Natural killer cell treated with Interleukin-12 subunit alpha and Interleukin-12 subunit beta and Interleukin-15 and Interleukin-18, amount 100 ng/mL, for 72 hours (primary cell): Measurements from ENCODE around the gene SDR39U1. TPM values are rescaled to one million over a fixed set of nuclear protein-coding genes. Genes with fewer than 3 reads are reported as not detected.

Experiments
- ATAC-seq, 2 donors: fragments of 150-1000 bp; cut with Tn5 transposase in 1 of 2; sonication (Bioruptor Pico), chemical (Tn5 transposase) in 1 of 2; 2 replicates each; pipeline ENCODE4 v1.10.0; 2021
- DNase-seq: peaks from one replicate; pipeline ENCODE4 v3.0.0; 2022; ENCODE audit warnings: low spot score
- H3K27ac Mint-ChIP-seq, 2 donors: 1 replicate in 1 of 2; 2 replicates in 1 of 2; pipeline ENCODE4 v1.8.0; 2022; ENCODE audit warnings: mixed read lengths in 2 of 2, mild to moderate bottlenecking in 1 of 2, moderate library complexity in 1 of 2
- H3K27me3 Mint-ChIP-seq, 2 donors: 1 replicate in 1 of 2; 2 replicates in 1 of 2; pipeline ENCODE4 v1.8.0; 2022; ENCODE audit warnings: mixed read lengths in 2 of 2
- H3K36me3 Mint-ChIP-seq: one replicate; pipeline ENCODE4 v1.8.0; 2022; ENCODE audit warnings: mixed read lengths
- H3K4me1 Mint-ChIP-seq, 2 donors: 1 replicate in 1 of 2; 2 replicates in 1 of 2; pipeline ENCODE4 v1.8.0; 2022; ENCODE audit warnings: low read depth in 2 of 2, mixed read lengths in 2 of 2, mild to moderate bottlenecking in 1 of 2
- H3K4me3 Mint-ChIP-seq: one replicate; pipeline ENCODE4 v1.8.0; 2022; ENCODE audit warnings: mixed read lengths
- H3K9me3 Mint-ChIP-seq: 2 replicates; pipeline ENCODE4 v1.8.0; 2022; ENCODE audit warnings: mixed read lengths
- total RNA-seq, 2 donors: library from RNA; stranded (reverse); gene quantifications; one replicate each; pipeline ENCODE4 v1.2.3, GENCODE V29; 2022

The SDR39U1 gene
- total RNA-seq, 2 donors from 2014 or later = 33.2 to 50.7 TPM

DNA sequence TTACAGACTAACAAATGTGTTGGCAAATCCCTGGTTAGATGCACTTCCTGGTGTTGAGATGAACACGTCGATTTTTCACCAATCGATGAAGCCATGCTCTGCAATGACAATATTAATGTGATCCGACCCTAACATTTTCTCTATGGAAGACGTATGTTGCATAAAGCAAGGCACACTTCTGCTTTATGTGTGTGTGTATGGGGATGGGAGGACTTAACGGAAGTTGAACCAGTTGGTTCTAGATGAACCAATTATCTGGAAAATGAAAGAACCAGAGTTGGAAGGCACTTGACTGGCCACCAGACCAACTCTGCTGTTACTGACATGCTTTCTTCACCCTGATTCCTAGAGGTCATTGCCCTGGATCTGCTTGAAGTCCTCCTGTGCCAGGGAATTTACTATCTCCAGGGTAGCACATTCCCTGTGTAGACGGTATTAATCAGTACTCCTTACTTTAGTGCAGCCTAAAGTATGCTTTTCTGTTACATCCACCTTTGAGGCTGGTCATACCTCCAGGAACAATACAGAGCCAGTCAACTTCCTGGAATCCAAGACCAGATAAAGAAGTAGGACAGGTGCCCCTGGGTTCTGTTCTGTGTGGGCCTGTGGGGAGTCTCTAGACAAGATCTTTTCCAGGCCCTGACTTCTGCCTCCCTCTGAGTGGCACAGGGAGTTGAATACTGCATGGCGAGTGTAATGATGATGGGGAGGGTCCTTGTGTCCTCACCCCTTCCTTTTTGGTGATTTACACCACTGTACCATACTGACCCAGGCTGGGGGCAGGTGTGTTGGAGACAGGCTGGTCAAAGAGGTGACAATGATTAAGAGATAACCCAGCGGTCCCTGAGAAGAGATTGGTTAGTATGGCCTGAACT lies 4.1 kb downstream of the SDR39U1 start:
- no peak overlapping the region for H3K4me3 Mint-ChIP-seq
- H3K4me1 Mint-ChIP-seq = peaks cover 44 to 51% of the 10 kb centered on the region in 2 donors
- no peak for ATAC-seq
- H3K27me3 Mint-ChIP-seq = no peaks in the 10 kb centered on the region
- peak overlapping the region; percentile 30 to 54 for H3K27ac Mint-ChIP-seq
- DNase-seq = no peak
- H3K36me3 Mint-ChIP-seq = peaks cover 19% of the 10 kb centered on the region
- no peaks in the 10 kb centered on the region for H3K9me3 Mint-ChIP-seq

- Mint-ChIP-seq H3K27ac (peak overlapping the region; percentile 30 to 54), H3K27me3 (no peaks in the 10 kb centered on the region), H3K4me1 (peaks cover 42 to 43% of the 10 kb centered on the region in 2 donors), H3K4me3 (no peak overlapping the region), H3K36me3 (peaks cover 18% of the 10 kb centered on the region), H3K9me3 (no peaks in the 10 kb centered on the region)
- no peak for DNase-seq
- no peak for ATAC-seq
These were observed 4.9 kb downstream of the SDR39U1 start for GRCh38 chr14:24437736-24438067.

DNA sequence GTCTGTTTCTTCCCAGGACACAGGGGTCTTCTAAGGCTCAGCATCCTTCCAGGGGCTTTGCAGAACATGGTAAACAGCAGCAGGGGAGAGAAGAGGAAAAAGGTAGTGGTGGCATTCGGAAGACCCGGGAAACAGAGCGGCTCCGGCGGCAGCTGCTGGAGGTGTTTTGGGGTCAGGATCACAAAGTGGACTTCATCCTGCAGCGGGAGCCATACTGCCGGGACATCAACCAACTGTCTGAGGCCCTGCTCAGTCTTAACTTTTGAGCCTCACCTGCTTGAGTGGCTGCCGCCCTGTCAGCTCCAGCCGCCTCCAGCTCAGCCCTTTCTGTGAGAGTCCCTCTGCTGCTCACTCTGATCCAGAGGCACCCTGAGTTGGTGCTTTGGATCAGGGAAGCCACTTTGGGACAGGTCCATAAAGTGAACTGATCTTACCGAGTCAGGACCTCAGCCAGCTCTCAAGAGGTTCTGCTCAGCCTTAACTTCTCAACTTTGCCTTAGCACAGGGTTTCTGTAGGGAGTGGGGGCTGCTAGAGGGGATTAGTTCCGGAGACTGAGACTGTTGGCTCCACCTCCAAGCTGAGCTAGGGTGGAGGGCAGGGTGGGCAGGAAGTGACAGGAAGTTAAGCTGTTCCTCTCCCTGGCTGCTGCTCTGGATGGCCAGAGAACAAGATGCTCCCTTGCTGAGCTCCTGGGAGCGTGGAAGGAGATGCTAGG lies 5.4 kb downstream of the SDR39U1 start:
- peak overlapping the region; percentile 30 to 54 for H3K27ac Mint-ChIP-seq
- no peaks in the 10 kb centered on the region for H3K27me3 Mint-ChIP-seq
- peaks cover 18% of the 10 kb centered on the region for H3K36me3 Mint-ChIP-seq
- DNase-seq = no peak
- H3K4me1 Mint-ChIP-seq = peaks cover 39% of the 10 kb centered on the region in 2 donors
- H3K4me3 Mint-ChIP-seq = no peak overlapping the region
- no peaks in the 10 kb centered on the region for H3K9me3 Mint-ChIP-seq
- no peak for ATAC-seq

DNA sequence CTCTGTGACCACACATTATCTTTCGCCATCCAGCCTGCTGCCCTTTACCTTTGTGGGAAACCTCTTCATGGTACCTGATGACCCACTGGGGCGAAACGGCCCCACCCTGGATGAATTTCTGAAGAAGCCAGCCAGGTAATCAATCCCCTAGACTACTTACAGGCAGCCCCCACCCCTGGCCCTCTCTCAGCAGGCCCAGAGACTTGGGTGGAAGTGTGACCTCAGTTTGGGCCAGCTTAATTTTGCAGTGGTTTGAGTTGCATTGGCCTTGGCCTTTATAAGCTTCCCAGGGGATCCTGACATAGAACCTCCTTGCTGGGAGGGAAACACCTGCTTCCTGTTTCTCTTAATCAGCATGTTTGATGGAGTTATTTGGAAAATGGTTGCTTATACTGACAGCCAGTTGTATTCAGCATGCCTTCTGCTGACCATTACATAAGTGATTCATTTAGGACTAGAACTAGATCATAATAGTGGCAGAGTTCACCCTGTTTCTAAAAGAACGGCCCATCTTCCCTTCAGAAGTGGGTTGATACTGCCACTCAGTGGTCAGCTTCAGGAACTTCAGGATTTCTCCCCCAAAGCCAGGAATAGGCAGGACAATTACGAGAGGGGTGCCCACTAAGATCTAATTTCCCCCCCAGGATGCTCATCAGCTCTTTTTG lies 6.1 kb downstream of the SDR39U1 start:
- peak overlapping the region; percentile 30 to 54 for H3K27ac Mint-ChIP-seq
- DNase-seq (no peak), ATAC-seq (peak; percentile 56 to 66)
- peaks cover 39 to 45% of the 10 kb centered on the region in 2 donors for H3K4me1 Mint-ChIP-seq
- no peaks in the 10 kb centered on the region for H3K27me3 Mint-ChIP-seq
- no peak overlapping the region for H3K4me3 Mint-ChIP-seq
- peaks cover 18% of the 10 kb centered on the region for H3K36me3 Mint-ChIP-seq
- no peaks in the 10 kb centered on the region for H3K9me3 Mint-ChIP-seq

DNA sequence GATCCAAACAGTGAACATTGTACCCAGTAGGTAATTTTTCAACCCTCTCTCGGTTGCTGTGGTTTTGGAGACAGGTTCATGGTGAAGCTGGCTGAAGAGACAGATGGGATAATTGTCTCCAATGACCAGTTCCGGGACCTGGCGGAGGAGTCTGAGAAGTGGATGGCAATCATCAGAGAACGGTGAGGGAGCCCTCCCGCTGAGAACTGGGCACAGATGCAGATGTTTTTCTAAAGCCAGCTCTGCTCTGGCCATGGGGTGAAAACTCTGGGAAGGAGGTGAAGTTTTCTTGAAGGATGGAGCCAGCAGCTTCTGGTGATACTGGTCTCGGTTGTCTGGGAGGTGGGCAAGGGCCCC lies 6.6 kb downstream of the SDR39U1 start:
- ATAC-seq (no peak), DNase-seq (no peak)
- H3K36me3 Mint-ChIP-seq = peaks cover 17% of the 10 kb centered on the region
- H3K4me3 Mint-ChIP-seq = no peak overlapping the region
- peaks cover 39 to 49% of the 10 kb centered on the region in 2 donors for H3K4me1 Mint-ChIP-seq
- H3K27me3 Mint-ChIP-seq = no peaks in the 10 kb centered on the region
- peak overlapping the region in 1 of 2 donors; percentile 10 for H3K27ac Mint-ChIP-seq
- H3K9me3 Mint-ChIP-seq = no peaks in the 10 kb centered on the region

DNA sequence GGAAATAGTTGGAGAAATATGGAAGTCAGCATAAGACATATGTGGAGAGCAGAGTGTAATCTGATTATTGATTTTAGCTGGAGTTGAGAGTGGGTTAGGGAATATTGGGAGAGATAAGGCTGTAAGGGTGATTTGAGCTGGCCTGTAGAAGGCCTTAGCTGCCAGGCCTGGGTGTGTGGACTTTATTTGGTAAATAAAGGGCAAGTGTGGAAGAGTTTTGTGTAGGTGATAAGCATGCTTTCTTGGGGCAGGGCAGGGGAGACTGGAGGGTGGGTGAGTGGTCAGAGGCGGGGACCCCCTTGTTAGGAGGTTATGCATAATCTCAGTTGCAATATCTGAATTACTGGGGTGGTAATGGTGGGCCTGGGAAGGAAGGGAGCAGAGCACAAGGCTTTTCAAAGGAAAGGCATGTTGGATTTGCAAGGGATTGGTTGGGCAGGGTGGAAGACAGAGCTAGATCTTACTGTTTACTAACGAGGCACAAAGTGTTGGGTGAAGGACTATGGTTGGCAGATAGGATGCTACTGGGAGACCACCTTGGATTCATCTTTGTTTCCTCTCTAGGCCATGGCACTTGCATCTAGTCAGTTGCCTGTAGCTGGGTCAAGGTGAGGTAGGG lies 7.3 kb downstream of the SDR39U1 start:
- Mint-ChIP-seq H3K27ac (peak overlapping the region; percentile 3 to 10), H3K27me3 (no peaks in the 10 kb centered on the region), H3K9me3 (no peaks in the 10 kb centered on the region), H3K4me3 (no peak overlapping the region), H3K36me3 (peaks cover 12% of the 10 kb centered on the region), H3K4me1 (peaks cover 35 to 47% of the 10 kb centered on the region in 2 donors)
- ATAC-seq (no peak), DNase-seq (no peak)

- no peak for ATAC-seq
- DNase-seq = no peak
- H3K4me3 Mint-ChIP-seq = no peak overlapping the region
- H3K4me1 Mint-ChIP-seq = peaks cover 35 to 46% of the 10 kb centered on the region in 2 donors
- H3K27me3 Mint-ChIP-seq = no peaks in the 10 kb centered on the region
- H3K36me3 Mint-ChIP-seq = peaks cover 12% of the 10 kb centered on the region
- H3K9me3 Mint-ChIP-seq = no peaks in the 10 kb centered on the region
- peak overlapping the region; percentile 3 to 10 for H3K27ac Mint-ChIP-seq
These were observed 7.9 kb downstream of the SDR39U1 start for GRCh38 chr14:24434676-24435075.

- Mint-ChIP-seq H3K27me3 (no peaks in the 10 kb centered on the region), H3K36me3 (peaks cover 12% of the 10 kb centered on the region), H3K9me3 (no peaks in the 10 kb centered on the region), H3K4me1 (peaks cover 35 to 48% of the 10 kb centered on the region in 2 donors), H3K27ac (no peak overlapping the region), H3K4me3 (no peak overlapping the region)
- no peak for ATAC-seq
- DNase-seq = no peak
These were observed 8.5 kb downstream of the SDR39U1 start for GRCh38 chr14:24434036-24434435.

DNA sequence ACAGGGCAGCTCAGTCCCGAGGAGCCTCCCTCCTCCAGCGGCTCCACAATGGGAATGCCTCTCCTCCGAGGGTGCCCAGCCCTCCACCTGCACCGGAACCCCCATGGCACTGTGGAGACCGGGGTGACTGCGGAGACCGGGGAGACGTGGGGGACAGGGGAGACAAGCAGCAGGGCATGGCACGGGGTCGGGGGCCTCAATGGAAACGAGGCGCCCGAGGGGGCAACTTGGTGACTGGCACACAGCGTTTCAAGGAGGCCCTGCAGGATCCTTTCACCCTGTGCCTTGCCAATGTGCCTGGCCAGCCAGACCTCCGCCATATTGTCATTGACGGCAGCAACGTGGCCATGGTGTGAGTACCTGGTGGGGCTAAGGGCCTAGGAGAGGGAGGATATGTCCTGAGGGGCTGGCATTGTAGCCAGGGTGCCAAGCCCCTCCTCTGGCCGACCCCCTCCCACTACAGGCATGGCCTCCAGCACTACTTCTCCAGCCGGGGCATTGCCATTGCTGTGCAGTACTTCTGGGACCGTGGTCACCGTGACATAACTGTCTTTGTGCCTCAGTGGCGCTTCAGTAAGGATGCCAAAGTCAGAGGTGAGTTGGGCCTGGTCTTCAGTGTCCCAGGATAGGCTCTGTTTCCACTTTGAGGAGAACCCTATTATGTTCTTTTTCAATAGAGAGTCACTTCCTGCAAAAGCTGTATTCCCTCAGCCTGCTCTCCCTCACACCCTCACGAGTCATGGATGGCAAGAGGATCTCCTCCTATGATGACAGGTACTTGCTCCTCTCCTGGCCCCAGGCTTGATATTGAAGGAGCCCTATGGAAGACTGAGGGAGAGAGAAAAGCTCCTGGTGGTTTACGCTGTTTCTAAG lies 10.1 kb downstream of the SDR39U1 start:
- no peak overlapping the region for H3K4me3 Mint-ChIP-seq
- no peak for ATAC-seq

GRCh38 chr14:24431569-24432258 lies 10.9 kb downstream of the SDR39U1 start:
- Mint-ChIP-seq H3K4me3 (peak overlapping the region; percentile 88), H3K27ac (peak overlapping the region; percentile 90 to 92), H3K4me1 (peaks cover 27 to 40% of the 10 kb centered on the region in 2 donors), H3K27me3 (no peaks in the 10 kb centered on the region), H3K36me3 (peaks cover 8% of the 10 kb centered on the region), H3K9me3 (no peaks in the 10 kb centered on the region)
- ATAC-seq (peak; percentile 75 to 79), DNase-seq (peak; percentile 92)

More for the DNA sequence above, 10.1 kb downstream of the SDR39U1 start:
- Mint-ChIP-seq H3K27me3 (no peaks in the 10 kb centered on the region), H3K36me3 (peaks cover 8% of the 10 kb centered on the region), H3K4me1 (peaks cover 30 to 43% of the 10 kb centered on the region in 2 donors), H3K9me3 (no peaks in the 10 kb centered on the region), H3K27ac (peak overlapping the region; percentile 90 to 92)
- DNase-seq = no peak

- ATAC-seq = peak; percentile 63 to 73
- no peaks in the 10 kb centered on the region for H3K27me3 Mint-ChIP-seq
- peak overlapping the region; percentile 90 to 92 for H3K27ac Mint-ChIP-seq
- H3K9me3 Mint-ChIP-seq = no peaks in the 10 kb centered on the region
- H3K4me3 Mint-ChIP-seq = peak overlapping the region; percentile 88
- DNase-seq = peak; percentile 81
- H3K4me1 Mint-ChIP-seq = peaks cover 27 to 38% of the 10 kb centered on the region in 2 donors
- peaks cover 8% of the 10 kb centered on the region for H3K36me3 Mint-ChIP-seq
These were observed 11.7 kb downstream of the SDR39U1 start for GRCh38 chr14:24430682-24431568.
